ENCODE results near the gene EYA2. TPM values are rescaled to one million over a fixed set of nuclear protein-coding genes. Genes with fewer than 3 reads are reported as not detected.

Gene EYA2
- total RNA-seq, 4 donors from 2014 or later, result 0.60 to 4.0 (median 0.99) TPM

- DNase-seq (no peak), ATAC-seq (no peak)
- no peak overlapping the region for H3K27ac ChIP-seq
- intact Hi-C loops (cut with DNase I; ENCODE audit: low total_unique reads) (no loop called here), in situ Hi-C loops (cut with MboI; ENCODE audit: low sequenced_read_pairs in 4 of 4) (loop anchor here in 1 of 4 donors (25.0 kb wide), 1 partner anchor 97 kb away; no protein-coding TSS in a partner anchor)
- H3K27me3 ChIP-seq, result no peaks in the 10 kb centered on the region
- no peak overlapping the region for H3K4me3 ChIP-seq
- H3K4me1 ChIP-seq, result no peaks in the 10 kb centered on the region
- TF ChIP-seq POLR2A (IDR thresholded peaks at IDR 0.05) (no peak), CTCF (IDR thresholded peaks at IDR 0.05 in 4 of 5, conservative IDR thresholded peaks at IDR 0.05 in 1 of 5) (no peak)
- H3K36me3 ChIP-seq, result no peaks in the 10 kb centered on the region
- no peaks in the 10 kb centered on the region for H3K9me3 ChIP-seq
These were observed 46.0 kb downstream of the EYA2 start for GRCh38 chr20:46940616-46941015.

GRCh38 chr20:46941404-46941803, 46.8 kb downstream of the EYA2 start:
- in situ Hi-C loops (cut with MboI; ENCODE audit: low sequenced_read_pairs in 4 of 4), result loop anchor here in 1 of 4 donors (25.0 kb wide), 1 partner anchor 96 kb away; no protein-coding TSS in a partner anchor
- TF ChIP-seq POLR2A (IDR thresholded peaks at IDR 0.05) (no peak), CTCF (IDR thresholded peaks at IDR 0.05 in 4 of 5, conservative IDR thresholded peaks at IDR 0.05 in 1 of 5) (no peak)

GRCh38 chr20:46943861-46944591, 49.4 kb downstream of the EYA2 start:
- H3K4me1 ChIP-seq, result no peaks in the 10 kb centered on the region
- DNase-seq (no peak), ATAC-seq (no peak)
- H3K27me3 ChIP-seq, result no peaks in the 10 kb centered on the region
- intact Hi-C loops (cut with DNase I; ENCODE audit: low total_unique reads), result no loop called here
- no peak overlapping the region for H3K27ac ChIP-seq
- no peaks in the 10 kb centered on the region for H3K36me3 ChIP-seq
- H3K9me3 ChIP-seq, result no peaks in the 10 kb centered on the region
- TF ChIP-seq POLR2A (IDR thresholded peaks at IDR 0.05) (no peak), CTCF (IDR thresholded peaks at IDR 0.05 in 4 of 5, conservative IDR thresholded peaks at IDR 0.05 in 1 of 5) (no peak)
- in situ Hi-C loops (cut with MboI; ENCODE audit: low sequenced_read_pairs in 4 of 4), result loop anchor here in 1 of 4 donors (25.0 kb wide), 1 partner anchor 93 kb away; no protein-coding TSS in a partner anchor
- no peak overlapping the region for H3K4me3 ChIP-seq

More at GRCh38 chr20:46941404-46941803, 46.8 kb downstream of the EYA2 start:
- Histone ChIP-seq H3K4me3 (no peak overlapping the region), H3K27me3 (no peaks in the 10 kb centered on the region), H3K27ac (no peak overlapping the region), H3K9me3 (no peaks in the 10 kb centered on the region), H3K4me1 (no peaks in the 10 kb centered on the region), H3K36me3 (no peaks in the 10 kb centered on the region)
- no peak for DNase-seq
- ATAC-seq, result no peak
- intact Hi-C loops (cut with DNase I; ENCODE audit: low total_unique reads), result no loop called here

- Histone ChIP-seq H3K4me3 (no peak overlapping the region), H3K27me3 (no peaks in the 10 kb centered on the region), H3K9me3 (no peaks in the 10 kb centered on the region), H3K36me3 (no peaks in the 10 kb centered on the region), H3K4me1 (no peaks in the 10 kb centered on the region), H3K27ac (peak overlapping the region in 2 of 4 donors; percentile 28 to 37)
- intact Hi-C loops (cut with DNase I; ENCODE audit: low total_unique reads) (no loop called here), in situ Hi-C loops (cut with MboI; ENCODE audit: low sequenced_read_pairs in 4 of 4) (loop anchor here in 1 of 4 donors (25.0 kb wide), 1 partner anchor 92 kb away; no protein-coding TSS in a partner anchor)
- no peak for DNase-seq
- no peak for TF ChIP-seq POLR2A (IDR thresholded peaks at IDR 0.05)
- TF ChIP-seq CTCF (IDR thresholded peaks at IDR 0.05 in 4 of 5, conservative IDR thresholded peaks at IDR 0.05 in 1 of 5), result no peak
- ATAC-seq, result peak; percentile 36 to 39
These were observed 50.8 kb downstream of the EYA2 start for GRCh38 chr20:46945465-46945864.
